Karpas-422 (cell line): ENCODE measurements around the gene RIMBP2. TPM values are rescaled to one million over a fixed set of nuclear protein-coding genes. Genes with fewer than 3 reads are reported as not detected.
"Not testable (repeated sequence)": the region's sequence is repeated elsewhere in the genome, so short reads cannot be mapped to it uniquely, and the experiment has no call there.

ENCODE experiments used
- DNase-seq: peaks from one replicate; pipeline ENCODE4 v3.0.0-alpha.2; 2015
- H2AFZ ChIP-seq: fragments of 200-600 bp; sonication (generic); 2 replicates; pipeline ENCODE4 v1.6.1; 2014; ENCODE audit warnings: antibody characterized with exemption, low read length, mixed read lengths
- H3K27ac ChIP-seq: fragments of 200-600 bp; sonication (generic); 2 replicates; pipeline ENCODE4 v1.5.1; 2014; ENCODE audit warnings: mild to moderate bottlenecking, low read length, moderate library complexity
- H3K27me3 ChIP-seq: fragments of 200-600 bp; sonication (generic); 2 replicates; pipeline ENCODE4 v1.6.1; 2014; ENCODE audit warnings: low read length, mixed read lengths
- H3K36me3 ChIP-seq: fragments of 200-600 bp; sonication (generic); 2 replicates; pipeline ENCODE4 v1.6.1; 2014; ENCODE audit warnings: low read length, mixed read lengths; ENCODE audit not compliant: insufficient read depth
- H3K4me1 ChIP-seq: fragments of 200-600 bp; sonication (generic); 2 replicates; pipeline ENCODE4 v1.6.1; 2014; ENCODE audit warnings: mild to moderate bottlenecking, low read length, mixed read lengths
- H3K4me2 ChIP-seq: fragments of 200-600 bp; sonication (generic); 2 replicates; pipeline ENCODE4 v1.6.1; 2014; ENCODE audit warnings: low read length, low read depth, mild to moderate bottlenecking; ENCODE audit not compliant: poor library complexity, severe bottlenecking
- H3K4me3 ChIP-seq: fragments of 200-600 bp; sonication (generic); 2 replicates; pipeline ENCODE4 v1.5.1; 2014; ENCODE audit warnings: mild to moderate bottlenecking, antibody characterized with exemption, low read length, mixed read lengths
- H3K79me2 ChIP-seq: fragments of 200-600 bp; sonication (generic); 2 replicates; pipeline ENCODE4 v1.6.1; 2014; ENCODE audit warnings: mild to moderate bottlenecking, low read length, mixed read lengths
- H3K9ac ChIP-seq: fragments of 200-600 bp; sonication (generic); 2 replicates; pipeline ENCODE4 v1.6.0; 2014; ENCODE audit warnings: low read length
- H3K9me2 ChIP-seq: fragments of 200-600 bp; sonication (generic), shearing (Covaris generic); replicated peaks from 2 replicates; pipeline ENCODE4 v1.6.0; 2014; ENCODE audit warnings: mild to moderate bottlenecking, low read length, moderate library complexity; ENCODE audit not compliant: insufficient read depth
- H3K9me3 ChIP-seq: fragments of 300-700, 200-600 bp; sonication (generic); 2 replicates; pipeline ENCODE4 v1.6.1; 2014; ENCODE audit warnings: low read length, mixed read lengths
- H4K20me1 ChIP-seq: fragments of 200-600 bp; sonication (generic); 2 replicates; pipeline ENCODE4 v1.6.1; 2014; ENCODE audit warnings: mild to moderate bottlenecking, antibody characterized with exemption, low read length, low read depth; ENCODE audit not compliant: insufficient read depth
- total RNA-seq: library from RNA; depleted of rRNA; stranded (reverse); fragments of >200 nt; shearing (Covaris generic); gene quantifications from 2 replicates; pipeline ENCODE4 v1.2.3, GENCODE V29; 2014; ENCODE audit warnings: low replicate concordance

RIMBP2 gene
- total RNA-seq, 1 experiment from 2014 or later = not detected

GRCh38 chr12:130696379-130697100 lies 19.6 kb downstream of the RIMBP2 start:
- Histone ChIP-seq H3K27me3 (no peaks in the 10 kb centered on the region), H4K20me1 (no peaks in the 10 kb centered on the region), H3K27ac (no peak overlapping the region), H3K4me1 (no peaks in the 10 kb centered on the region), H3K9ac (no peak overlapping the region), H2AFZ (no peak overlapping the region), H3K79me2 (no peaks in the 10 kb centered on the region), H3K4me3 (no peak overlapping the region), H3K4me2 (no peak overlapping the region), H3K9me3 (no peaks in the 10 kb centered on the region), H3K9me2 (no peaks in the 10 kb centered on the region), H3K36me3 (no peaks in the 10 kb centered on the region)
- DNase-seq = no peak

GRCh38 chr12:130695061-130695460 lies 21.0 kb downstream of the RIMBP2 start:
- Histone ChIP-seq H4K20me1 (no peaks in the 10 kb centered on the region), H3K9ac (no peak overlapping the region), H3K4me3 (no peak overlapping the region), H3K79me2 (no peaks in the 10 kb centered on the region), H3K27ac (no peak overlapping the region), H2AFZ (no peak overlapping the region), H3K9me3 (no peaks in the 10 kb centered on the region), H3K27me3 (no peaks in the 10 kb centered on the region), H3K36me3 (no peaks in the 10 kb centered on the region), H3K9me2 (no peaks in the 10 kb centered on the region), H3K4me2 (no peak overlapping the region), H3K4me1 (no peaks in the 10 kb centered on the region)
- no peak for DNase-seq

GRCh38 chr12:130689408-130690405 lies 26.4 kb downstream of the RIMBP2 start:
- H3K36me3 ChIP-seq = no peaks in the 10 kb centered on the region
- no peaks in the 10 kb centered on the region for H3K9me3 ChIP-seq
- no peak overlapping the region for H3K4me3 ChIP-seq
- no peak overlapping the region for H2AFZ ChIP-seq
- H3K4me1 ChIP-seq = no peaks in the 10 kb centered on the region
- H3K4me2 ChIP-seq = no peak overlapping the region
- H3K79me2 ChIP-seq = no peaks in the 10 kb centered on the region
- H3K9ac ChIP-seq = no peak overlapping the region
- no peaks in the 10 kb centered on the region for H3K27me3 ChIP-seq
- H3K27ac ChIP-seq = no peak overlapping the region
- H4K20me1 ChIP-seq = no peaks in the 10 kb centered on the region
- H3K9me2 ChIP-seq = no peaks in the 10 kb centered on the region
- no peak for DNase-seq

- H3K79me2 ChIP-seq, H3K4me2 ChIP-seq, H3K9me3 ChIP-seq, H4K20me1 ChIP-seq, H3K4me1 ChIP-seq, H3K9ac ChIP-seq, H3K36me3 ChIP-seq, H3K27ac ChIP-seq, DNase-seq, H3K9me2 ChIP-seq, H3K4me3 ChIP-seq, H3K27me3 ChIP-seq, H2AFZ ChIP-seq: not testable (repeated sequence)
These were observed 27.1 kb downstream of the RIMBP2 start for GRCh38 chr12:130688999-130689398.

GRCh38 chr12:130687796-130688778 lies 28.0 kb downstream of the RIMBP2 start:
- H3K4me1 ChIP-seq = no peaks in the 10 kb centered on the region
- no peaks in the 10 kb centered on the region for H3K36me3 ChIP-seq
- no peak overlapping the region for H3K4me3 ChIP-seq
- no peak overlapping the region for H3K4me2 ChIP-seq
- H2AFZ ChIP-seq = no peak overlapping the region
- no peak overlapping the region for H3K9ac ChIP-seq
- no peak overlapping the region for H3K27ac ChIP-seq
- no peaks in the 10 kb centered on the region for H3K79me2 ChIP-seq
- no peaks in the 10 kb centered on the region for H4K20me1 ChIP-seq
- no peaks in the 10 kb centered on the region for H3K27me3 ChIP-seq
- no peak for DNase-seq
- no peaks in the 10 kb centered on the region for H3K9me2 ChIP-seq
- no peaks in the 10 kb centered on the region for H3K9me3 ChIP-seq

- no peak overlapping the region for H3K27ac ChIP-seq
- no peaks in the 10 kb centered on the region for H3K4me1 ChIP-seq
- no peaks in the 10 kb centered on the region for H3K9me2 ChIP-seq
- H3K9ac ChIP-seq = no peak overlapping the region
- H3K4me3 ChIP-seq = no peak overlapping the region
- DNase-seq = no peak
- H3K79me2 ChIP-seq = no peaks in the 10 kb centered on the region
- no peaks in the 10 kb centered on the region for H3K27me3 ChIP-seq
- H3K9me3 ChIP-seq = no peaks in the 10 kb centered on the region
- no peak overlapping the region for H2AFZ ChIP-seq
- no peak overlapping the region for H3K4me2 ChIP-seq
- H3K36me3 ChIP-seq = no peaks in the 10 kb centered on the region
- no peaks in the 10 kb centered on the region for H4K20me1 ChIP-seq
These were observed 28.9 kb downstream of the RIMBP2 start for GRCh38 chr12:130687190-130687589.

- no peak overlapping the region for H3K4me2 ChIP-seq
- H3K9ac ChIP-seq = no peak overlapping the region
- H3K9me2 ChIP-seq = no peaks in the 10 kb centered on the region
- H3K9me3 ChIP-seq = no peaks in the 10 kb centered on the region
- H3K36me3 ChIP-seq = no peaks in the 10 kb centered on the region
- H3K4me3 ChIP-seq = no peak overlapping the region
- H2AFZ ChIP-seq = no peak overlapping the region
- H3K27ac ChIP-seq = no peak overlapping the region
- DNase-seq = no peak
- H3K27me3 ChIP-seq = no peaks in the 10 kb centered on the region
- H3K79me2 ChIP-seq = no peaks in the 10 kb centered on the region
- no peaks in the 10 kb centered on the region for H4K20me1 ChIP-seq
- H3K4me1 ChIP-seq = no peaks in the 10 kb centered on the region
These were observed 29.5 kb downstream of the RIMBP2 start for GRCh38 chr12:130686511-130686991.
